ENCODE data around the gene SERP2.

The SERP2 gene

GRCh38 chr13:44415815-44416214 is 42.2 kb downstream of the SERP2 start:
- no peak for DNase-seq

GRCh38 chr13:44416301-44416700 is 42.7 kb downstream of the SERP2 start:
- no peak for DNase-seq

- DNase-seq: no peak
Observed at GRCh38 chr13:44416744-44417143, 43.1 kb downstream of the SERP2 start.

- DNase-seq: no peak
Observed at GRCh38 chr13:44417446-44417845, 43.8 kb downstream of the SERP2 start.

GRCh38 chr13:44417876-44418275 is 44.3 kb downstream of the SERP2 start:
- no peak for DNase-seq

- no peak for DNase-seq
Observed at GRCh38 chr13:44420376-44421220, 47.0 kb downstream of the SERP2 start.

- no peak for DNase-seq
Observed at GRCh38 chr13:44421853-44422525, 48.4 kb downstream of the SERP2 start.

GRCh38 chr13:44422755-44423643 is 49.4 kb downstream of the SERP2 start:
- no peak for DNase-seq

GRCh38 chr13:44423824-44424223 is 50.2 kb downstream of the SERP2 start:
- DNase-seq: no peak

GRCh38 chr13:44425041-44425814 is 51.6 kb downstream of the SERP2 start:
- no peak for DNase-seq

- DNase-seq: no peak
Observed at GRCh38 chr13:44425815-44426078, 52.1 kb downstream of the SERP2 start.

- DNase-seq: no peak
Observed at GRCh38 chr13:44426461-44426860, 52.8 kb downstream of the SERP2 start.

GRCh38 chr13:44429311-44429710 is 55.7 kb downstream of the SERP2 start:
- DNase-seq: no peak

- DNase-seq: no peak
Observed at GRCh38 chr13:44431150-44431549, 57.5 kb downstream of the SERP2 start.

- no peak for DNase-seq
Observed at GRCh38 chr13:44432650-44433049, 59.0 kb downstream of the SERP2 start.

GRCh38 chr13:44433863-44434765 is 60.5 kb downstream of the SERP2 start:
- DNase-seq: no peak

- no peak for DNase-seq
Observed at GRCh38 chr13:44434766-44435141, 61.1 kb downstream of the SERP2 start.

GRCh38 chr13:44435142-44435918 is 61.7 kb downstream of the SERP2 start:
- peak; percentile 74 for DNase-seq

GRCh38 chr13:44435919-44436510 is 62.4 kb downstream of the SERP2 start:
- DNase-seq: no peak

GRCh38 chr13:44436589-44437337 is 63.1 kb downstream of the SERP2 start:
- peak; percentile 40 for DNase-seq
